ENCODE measurements around the gene RUVBL1. TPM values are rescaled to one million over a fixed set of nuclear protein-coding genes. Genes with fewer than 3 reads are reported as not detected.

Gene RUVBL1
- total and polyA plus RNA-seq, 10 of the 15 experiments (the other 5 are each of a cell fraction or from before 2014, with no cell fraction given), result 15.2 to 142 (median 84.2) TPM

DNA sequence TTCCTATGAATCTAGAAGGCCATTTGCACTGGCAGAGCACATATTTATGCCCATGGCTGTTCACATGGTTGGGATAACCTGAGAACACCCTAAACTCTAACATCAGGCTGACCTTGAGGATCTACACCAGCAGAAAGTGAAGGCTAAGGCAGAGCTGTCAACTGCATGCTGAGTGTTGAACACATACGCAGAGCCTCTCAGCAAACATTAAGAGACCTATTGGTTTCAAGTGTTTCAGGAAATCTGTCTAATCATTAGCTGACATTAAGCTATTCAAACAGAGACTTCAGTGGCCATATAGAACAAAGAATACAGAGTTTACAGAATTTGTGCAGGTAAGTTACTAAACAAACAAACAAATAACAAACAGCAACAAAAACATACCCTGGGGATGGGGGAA is 87.5 kb downstream of the RUVBL1 start:
- TF ChIP-seq ZNF622 (IDR thresholded peaks at IDR 0.05) (no peak), RAD21 (IDR thresholded peaks at IDR 0.05; ENCODE audit: insufficient read depth, low read depth, low read length) (no peak), POLR2AphosphoS5 (IDR thresholded peaks at IDR 0.05; ENCODE audit: low read length) (no peak), PML (IDR thresholded peaks at IDR 0.05; ENCODE audit: low read length) (no peak), CBX3 (IDR thresholded peaks at IDR 0.05; ENCODE audit: borderline replicate concordance, low read depth) (no peak), LARP7 (IDR thresholded peaks at IDR 0.05) (no peak), ZNF217 (IDR thresholded peaks at IDR 0.05) (no peak), JUNB (IDR thresholded peaks at IDR 0.05) (no peak), GABPA (IDR thresholded peaks at IDR 0.05; ENCODE audit: low read depth) (no peak), CBX5 (IDR thresholded peaks at IDR 0.05; ENCODE audit: low read depth) (no peak), RCOR1 (conservative IDR thresholded peaks at IDR 0.05; ENCODE audit: low read depth, low read length) (no peak)
- TF ChIP-seq, protein P1, sequence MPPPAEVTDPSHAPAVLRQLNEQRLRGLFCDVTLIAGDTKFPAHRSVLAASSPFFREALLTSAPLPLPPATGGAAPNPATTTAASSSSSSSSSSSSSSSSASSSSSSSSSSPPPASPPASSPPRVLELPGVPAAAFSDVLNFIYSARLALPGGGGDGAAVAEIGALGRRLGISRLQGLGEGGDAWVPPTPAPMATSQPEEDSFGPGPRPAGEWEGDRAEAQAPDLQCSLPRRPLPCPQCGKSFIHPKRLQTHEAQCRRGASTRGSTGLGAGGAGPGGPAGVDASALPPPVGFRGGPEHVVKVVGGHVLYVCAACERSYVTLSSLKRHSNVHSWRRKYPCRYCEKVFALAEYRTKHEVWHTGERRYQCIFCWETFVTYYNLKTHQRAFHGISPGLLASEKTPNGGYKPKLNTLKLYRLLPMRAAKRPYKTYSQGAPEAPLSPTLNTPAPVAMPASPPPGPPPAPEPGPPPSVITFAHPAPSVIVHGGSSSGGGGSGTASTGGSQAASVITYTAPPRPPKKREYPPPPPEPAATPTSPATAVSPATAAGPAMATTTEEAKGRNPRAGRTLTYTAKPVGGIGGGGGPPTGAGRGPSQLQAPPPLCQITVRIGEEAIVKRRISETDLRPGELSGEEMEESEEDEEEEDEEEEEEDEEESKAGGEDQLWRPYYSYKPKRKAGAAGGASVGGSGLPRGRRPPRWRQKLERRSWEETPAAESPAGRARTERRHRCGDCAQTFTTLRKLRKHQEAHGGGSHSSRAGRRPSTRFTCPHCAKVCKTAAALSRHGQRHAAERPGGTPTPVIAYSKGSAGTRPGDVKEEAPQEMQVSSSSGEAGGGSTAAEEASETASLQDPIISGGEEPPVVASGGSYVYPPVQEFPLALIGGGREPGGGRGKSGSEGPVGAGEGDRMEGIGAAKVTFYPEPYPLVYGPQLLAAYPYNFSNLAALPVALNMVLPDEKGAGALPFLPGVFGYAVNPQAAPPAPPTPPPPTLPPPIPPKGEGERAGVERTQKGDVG (CRISPR knock-in tag; IDR thresholded peaks at IDR 0.05), result no peak
- TF ChIP-seq, protein P2, sequence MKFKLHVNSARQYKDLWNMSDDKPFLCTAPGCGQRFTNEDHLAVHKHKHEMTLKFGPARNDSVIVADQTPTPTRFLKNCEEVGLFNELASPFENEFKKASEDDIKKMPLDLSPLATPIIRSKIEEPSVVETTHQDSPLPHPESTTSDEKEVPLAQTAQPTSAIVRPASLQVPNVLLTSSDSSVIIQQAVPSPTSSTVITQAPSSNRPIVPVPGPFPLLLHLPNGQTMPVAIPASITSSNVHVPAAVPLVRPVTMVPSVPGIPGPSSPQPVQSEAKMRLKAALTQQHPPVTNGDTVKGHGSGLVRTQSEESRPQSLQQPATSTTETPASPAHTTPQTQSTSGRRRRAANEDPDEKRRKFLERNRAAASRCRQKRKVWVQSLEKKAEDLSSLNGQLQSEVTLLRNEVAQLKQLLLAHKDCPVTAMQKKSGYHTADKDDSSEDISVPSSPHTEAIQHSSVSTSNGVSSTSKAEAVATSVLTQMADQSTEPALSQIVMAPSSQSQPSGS (IDR thresholded peaks at IDR 0.05; ENCODE audit: low read length), result no peak
- in situ Hi-C loops (cut with MboI) (no loop called here), intact Hi-C loops (cut with micrococcal nuclease; ENCODE audit: unreplicated experiment) (no loop called here)
- Histone ChIP-seq H3K4me2 (ENCODE audit: control insufficient read depth, insufficient read depth) (no peak overlapping the region), H3K27me3 (replicated peaks in 1 of 2; ENCODE audit: control insufficient read depth in 2 of 2, insufficient read depth in 2 of 2, low read length in 1 of 2) (no peaks in the 10 kb centered on the region; a peak in 1 of 4 replicates), H3K9me3 (replicated peaks; ENCODE audit: control insufficient read depth, insufficient read depth, low read length) (no peaks in the 10 kb centered on the region), H3K4me1 (ENCODE audit: control insufficient read depth, insufficient read depth, low read length) (no peaks in the 10 kb centered on the region), H3K9ac (ENCODE audit: control insufficient read depth, insufficient read depth, low read length) (no peak overlapping the region), H3K27ac (ENCODE audit: control insufficient read depth, insufficient read depth) (no peak overlapping the region), H3K36me3 (ENCODE audit: control insufficient read depth in 2 of 2, insufficient read depth in 2 of 2, low read length in 1 of 2) (no peaks in the 10 kb centered on the region), H3K79me2 (ENCODE audit: control insufficient read depth, insufficient read depth, low read length) (no peaks in the 10 kb centered on the region), H2AFZ (ENCODE audit: control insufficient read depth, low read depth, low read length) (no peak overlapping the region), H3K4me3 (no peak overlapping the region), H4K20me1 (ENCODE audit: control insufficient read depth, insufficient read depth) (no peaks in the 10 kb centered on the region)
- ATAC-seq (no peak), FAIRE-seq (no peak), DNase-seq (ENCODE audit: low read depth, low spot score) (no peak)
- no TSS peak for BruUV-seq (replicated peaks)
- ChIA-PET POLR2A (no interaction called here), SMC1A (ENCODE audit: uncharacterized antibody, unreplicated experiment) (no interaction called here), CTCF (no interaction called here), RAD21 (ENCODE audit: unreplicated experiment) (no interaction called here)
- WGBS (ENCODE audit: insufficient coverage, insufficient replicate concordance, low lambda C conversion rate, missing lambda C conversion rate), result 92% methylated on average over 1 of the region's 1 CpG
